GM15510 (cell line): Measurements from ENCODE around the gene LMO7.

Experiments used
- POLR2A ChIP-seq: IDR thresholded peaks from 3 replicates; pipeline ENCODE4 v1.6.1; 2011; ENCODE audit warnings: borderline replicate concordance; ENCODE audit not compliant: insufficient read length; ENCODE audit errors: extremely low read depth

The LMO7 gene

DNA sequence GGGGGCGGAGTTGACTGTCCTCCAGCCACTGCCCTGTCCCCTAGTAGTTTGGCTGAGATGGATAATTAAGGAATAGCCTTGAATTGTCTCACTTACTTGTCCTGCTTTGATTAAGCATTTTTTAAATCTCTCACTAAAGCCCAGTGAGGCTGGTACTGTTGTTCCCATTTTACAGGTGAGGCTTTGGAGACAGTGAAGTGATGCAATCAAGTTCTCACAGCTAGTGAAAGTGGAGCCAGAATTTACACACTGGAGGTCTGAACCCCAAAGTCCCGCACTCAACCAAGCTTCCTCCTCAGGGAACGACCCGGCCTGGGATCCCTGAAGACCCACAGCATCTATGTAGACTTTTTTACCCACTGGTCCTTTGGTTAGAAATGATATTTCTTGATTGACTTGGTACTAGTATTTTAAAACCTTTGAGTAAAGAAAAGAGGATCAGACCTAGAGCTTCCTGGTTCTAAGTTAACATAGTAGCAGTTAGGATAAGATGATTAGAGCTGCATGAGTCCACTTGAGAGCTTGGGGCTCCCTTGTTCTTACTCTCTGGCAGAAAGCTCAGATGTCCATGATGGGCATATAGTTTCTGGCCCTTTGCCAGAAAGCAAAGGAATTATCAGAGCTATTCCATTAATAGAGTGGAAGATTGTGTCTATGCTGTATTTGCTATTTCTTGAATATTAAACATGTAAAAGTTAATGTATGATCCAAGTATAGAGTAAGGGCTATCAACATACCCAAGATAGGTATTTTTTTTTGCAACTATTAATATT lies 154.3 kb downstream of the LMO7 start:
- no peak for TF ChIP-seq POLR2A

DNA sequence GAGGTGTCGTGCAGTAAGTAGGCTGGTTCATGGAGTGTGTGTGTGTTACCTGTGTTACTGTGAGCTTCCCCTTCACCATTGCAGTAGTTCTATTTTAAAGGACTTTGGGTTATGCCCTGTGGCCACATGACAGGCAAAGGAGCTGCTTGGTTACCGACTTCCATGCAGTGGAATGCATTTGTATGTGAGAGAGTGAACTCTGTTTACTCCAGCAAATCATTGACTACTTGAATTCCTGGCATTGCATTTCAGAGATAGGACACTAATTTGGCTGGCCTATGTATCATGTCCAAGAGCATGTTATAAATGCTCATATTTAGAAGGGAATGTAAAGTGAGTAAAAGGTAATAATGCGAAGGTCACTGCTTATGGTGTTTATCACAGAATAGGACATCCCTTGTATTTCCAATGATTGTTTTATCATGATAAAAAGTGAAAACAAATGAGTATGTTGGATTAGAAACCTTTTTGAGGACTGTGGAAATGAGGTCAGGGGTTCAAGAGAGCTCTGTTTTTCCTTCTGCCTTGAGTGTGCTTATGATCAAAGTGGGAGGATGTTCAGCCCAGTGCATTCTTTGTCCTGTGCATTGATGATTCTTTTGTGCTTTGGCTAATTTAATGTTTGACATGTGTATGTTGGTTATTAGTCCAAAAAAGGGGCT lies 156.5 kb downstream of the LMO7 start:
- TF ChIP-seq POLR2A, result no peak

GRCh38 chr13:75794663-75795062 lies 158.5 kb downstream of the LMO7 start:
- TF ChIP-seq POLR2A, result no peak

DNA sequence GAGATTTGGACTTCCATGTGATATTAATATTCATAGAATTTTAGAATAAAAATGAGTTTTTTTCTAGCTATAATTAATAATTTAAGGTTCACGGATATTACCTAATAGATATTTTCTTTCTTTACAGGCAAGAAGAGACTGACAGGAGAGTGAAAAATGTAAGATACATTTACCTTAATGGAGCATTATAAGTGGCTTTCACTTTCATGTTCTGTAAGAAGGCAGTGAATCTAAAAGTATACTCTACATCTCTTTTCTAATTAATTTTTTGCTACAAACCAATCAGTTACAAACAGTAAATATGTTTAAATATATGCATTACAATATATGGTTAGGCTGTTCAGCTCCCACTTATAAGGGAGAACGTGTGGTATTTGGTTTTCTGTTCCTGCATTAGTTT lies 159.1 kb downstream of the LMO7 start:
- TF ChIP-seq POLR2A, result no peak

DNA sequence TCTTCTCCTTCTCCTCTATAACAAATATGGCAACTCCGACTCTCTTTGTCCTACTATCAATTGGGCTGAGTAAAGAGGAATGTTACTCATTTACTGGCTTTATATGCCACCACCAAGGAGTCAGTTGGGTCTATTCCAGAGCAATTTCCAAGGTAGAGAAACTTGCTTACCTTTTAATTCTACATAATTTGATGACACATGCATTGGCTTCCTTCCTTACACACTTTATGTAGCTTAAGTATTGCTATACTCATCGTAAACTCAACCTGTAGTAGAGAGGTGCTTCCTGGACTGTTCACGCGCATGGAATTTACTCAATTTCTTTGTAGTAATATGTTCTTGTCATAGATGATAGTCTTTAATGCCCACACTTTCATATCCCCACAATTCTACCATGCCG lies 160.7 kb downstream of the LMO7 start:
- TF ChIP-seq POLR2A, result no peak

- no peak for TF ChIP-seq POLR2A
Measured at GRCh38 chr13:75797239-75797638, 161.1 kb downstream of the LMO7 start.

GRCh38 chr13:75797719-75798118 lies 161.6 kb downstream of the LMO7 start:
- no peak for TF ChIP-seq POLR2A

DNA sequence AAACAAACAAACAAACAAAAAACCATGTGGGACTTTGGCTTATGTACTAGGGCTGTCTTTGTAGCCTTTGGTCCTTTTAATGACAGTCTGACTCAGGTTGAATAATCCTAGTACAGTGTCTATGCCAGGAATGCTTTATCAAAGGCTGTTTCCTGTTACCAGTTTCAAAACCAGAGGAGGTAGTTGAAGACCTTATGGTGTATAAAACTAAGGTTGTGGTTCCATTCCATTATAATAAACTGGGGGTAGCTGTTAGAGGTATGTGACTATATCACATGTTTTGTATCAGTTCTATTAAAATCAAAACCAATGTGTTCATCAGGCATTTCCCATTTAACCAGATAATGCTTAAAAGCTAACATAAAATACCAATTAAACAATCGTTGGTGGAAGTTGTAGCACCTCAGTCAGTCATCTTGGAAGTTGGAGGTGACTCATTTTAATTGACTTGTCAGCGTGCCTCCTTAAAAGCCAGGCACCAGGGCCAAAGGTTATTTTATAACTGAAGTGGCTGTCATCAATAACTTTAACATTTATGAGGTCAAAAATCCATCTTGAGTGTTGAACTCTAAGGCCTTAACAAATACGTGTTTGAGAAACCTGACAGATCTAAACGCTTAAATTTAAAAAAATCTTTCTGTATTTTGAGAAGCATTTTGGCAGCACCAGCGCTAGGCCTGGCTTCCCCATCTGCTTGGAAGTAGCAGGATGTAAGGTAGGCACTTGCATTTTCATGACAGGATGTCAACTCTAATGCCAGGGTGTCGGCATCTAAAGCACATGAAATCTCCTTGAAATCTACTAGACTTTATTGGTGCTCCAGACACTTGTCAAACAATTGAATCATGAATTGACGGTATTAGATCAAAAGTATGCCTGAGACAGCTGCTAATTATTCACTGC lies 162.5 kb downstream of the LMO7 start:
- no peak for TF ChIP-seq POLR2A

DNA sequence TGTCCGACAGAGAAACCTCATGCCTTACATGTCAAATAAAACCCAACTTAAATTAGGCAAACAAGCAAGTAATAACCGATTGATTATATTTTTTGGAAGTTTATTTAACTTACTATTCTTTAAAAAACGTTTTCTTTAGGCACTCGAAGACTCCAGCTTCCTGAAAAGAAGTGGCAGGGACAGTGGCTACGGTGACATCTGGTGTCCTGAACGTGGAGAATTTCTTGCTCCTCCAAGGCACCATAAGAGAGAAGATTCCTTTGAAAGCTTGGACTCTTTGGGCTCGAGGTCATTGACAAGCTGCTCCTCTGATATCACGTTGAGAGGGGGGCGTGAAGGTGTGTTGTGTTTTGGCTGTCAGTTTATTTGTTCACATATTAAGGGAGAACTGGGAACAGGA lies 164.4 kb downstream of the LMO7 start:
- no peak for TF ChIP-seq POLR2A

- no peak for TF ChIP-seq POLR2A
Measured at GRCh38 chr13:75801388-75801945, 165.3 kb downstream of the LMO7 start.

DNA sequence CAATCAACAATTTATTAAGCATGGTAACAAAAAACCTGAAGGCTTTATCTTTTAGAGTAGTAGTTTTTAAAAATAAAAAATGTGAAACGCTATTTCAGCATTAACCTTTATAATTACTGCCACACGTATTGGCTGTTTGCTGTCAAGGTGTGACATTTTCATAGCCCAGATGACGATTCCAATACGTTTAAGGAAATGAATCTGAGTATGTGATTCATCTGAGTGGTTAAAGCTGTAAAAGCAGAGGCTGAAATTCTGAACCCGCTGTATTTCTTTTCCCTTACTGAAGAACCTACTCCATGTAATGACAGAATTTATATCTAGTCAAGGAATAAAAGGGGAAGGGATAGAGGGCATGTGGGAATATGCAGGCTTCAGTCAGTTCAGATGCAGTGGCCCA lies 166.0 kb downstream of the LMO7 start:
- no peak for TF ChIP-seq POLR2A

DNA sequence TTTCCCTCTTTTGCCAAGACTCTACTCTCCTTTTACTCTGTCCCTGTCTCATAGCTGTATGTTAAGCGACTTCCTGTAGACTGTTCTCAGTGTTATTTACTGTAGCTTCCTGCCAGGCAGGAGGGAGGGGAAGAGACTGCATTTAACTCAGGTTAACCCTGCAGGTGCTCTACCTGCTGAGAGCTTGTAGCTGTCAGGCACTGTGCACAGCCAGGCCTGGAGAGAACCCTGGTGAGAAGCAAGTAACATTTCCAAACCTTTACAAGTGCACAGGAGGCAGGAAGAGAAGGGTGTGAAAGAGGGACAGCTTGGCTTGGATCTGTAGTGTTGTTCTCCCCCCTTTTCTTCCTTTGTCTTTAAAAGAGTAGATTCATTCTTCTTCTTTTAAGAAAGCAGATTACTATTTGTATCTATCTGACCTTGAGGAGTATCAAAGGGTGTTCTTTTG lies 167.1 kb downstream of the LMO7 start:
- TF ChIP-seq POLR2A, result no peak

GRCh38 chr13:75804054-75804453 lies 167.9 kb downstream of the LMO7 start:
- TF ChIP-seq POLR2A, result no peak

GRCh38 chr13:75804605-75805004 lies 168.5 kb downstream of the LMO7 start:
- no peak for TF ChIP-seq POLR2A

- no peak for TF ChIP-seq POLR2A
Measured at GRCh38 chr13:75806117-75806516, 170.0 kb downstream of the LMO7 start.
